Measurements from ENCODE around the gene PEX16.

GRCh38 chr11:45889555-45889954 lies 28.1 kb downstream of the PEX16 start:
- TF ChIP-seq CTCF (IDR thresholded peaks at IDR 0.05) (no peak), POLR2AphosphoS5 (IDR thresholded peaks at IDR 0.05; ENCODE audit: insufficient read depth in 1 of 2, low read depth in 1 of 2) (no peak), POLR2A (IDR thresholded peaks at IDR 0.05) (no peak)

All from vagina (tissue), 2 donors.